ENCODE data around the gene NOA1.
"Not testable (repeated sequence)": the region's sequence is repeated elsewhere in the genome, so short reads cannot be mapped to it uniquely, and the experiment has no call there.

NOA1 gene

DNA sequence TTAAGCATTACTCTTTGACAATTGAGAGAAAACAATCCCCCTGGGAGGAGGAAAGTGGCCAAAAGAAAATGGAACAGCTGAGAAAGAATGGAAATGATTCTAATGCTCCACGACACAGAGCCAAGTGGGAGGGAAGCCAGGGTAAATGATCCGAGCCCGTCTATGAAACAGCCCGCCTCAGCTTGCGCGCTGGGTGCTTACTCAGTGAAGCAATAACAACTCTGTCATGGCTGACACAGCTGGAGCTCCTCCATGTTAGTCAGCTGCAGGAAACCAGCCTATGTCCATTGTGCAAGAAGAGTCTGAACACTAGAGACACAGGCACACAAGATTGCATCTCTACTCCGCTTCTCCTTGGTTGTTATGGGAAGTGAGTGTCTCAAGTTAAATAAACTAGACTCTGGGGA lies 19.3 kb downstream of the NOA1 start:
- no peak for DNase-seq (ENCODE audit: low read depth)

DNA sequence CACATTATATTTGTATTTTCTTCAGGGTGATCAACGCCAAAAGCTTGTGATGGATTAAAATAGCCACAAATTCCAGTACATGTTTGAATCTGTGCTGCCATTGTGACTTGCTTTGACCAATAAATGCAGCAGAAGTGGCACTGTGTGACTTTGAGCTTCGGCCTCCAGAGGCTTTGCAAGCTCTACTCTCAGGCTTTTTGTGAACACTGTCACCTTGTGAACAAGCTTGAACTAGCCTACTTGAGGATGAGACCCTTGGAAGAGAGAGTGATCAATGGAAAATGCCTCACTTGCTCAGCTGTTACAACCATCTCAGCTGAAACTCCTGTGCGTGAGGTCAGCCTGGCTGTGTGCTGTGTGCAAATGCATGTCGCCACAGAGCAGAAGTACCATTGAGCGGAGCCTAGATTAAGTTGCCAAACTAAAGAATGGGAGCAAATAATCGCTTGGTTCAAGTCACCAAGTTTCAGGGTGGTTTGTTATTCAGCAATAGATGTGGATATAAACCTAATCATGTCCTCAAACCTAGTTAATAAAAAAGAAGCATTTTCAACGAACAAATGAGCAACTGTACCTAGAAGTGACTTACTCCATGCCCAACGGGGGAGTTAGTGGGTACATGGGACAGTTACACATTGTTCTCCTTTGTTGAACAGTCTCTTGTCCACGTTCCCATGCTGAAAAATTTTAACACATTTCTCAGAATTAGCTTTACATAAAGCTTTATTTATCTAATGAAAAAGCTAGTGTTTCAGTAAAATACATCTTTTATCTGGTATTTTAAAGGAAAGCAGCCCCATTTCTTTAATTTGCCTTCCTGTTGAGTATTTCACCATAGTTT lies 23.5 kb downstream of the NOA1 start:
- DNase-seq (ENCODE audit: low read depth): no peak

GRCh38 chr4:56941403-56941802 lies 36.0 kb downstream of the NOA1 start:
- DNase-seq (ENCODE audit: low read depth): no peak

DNA sequence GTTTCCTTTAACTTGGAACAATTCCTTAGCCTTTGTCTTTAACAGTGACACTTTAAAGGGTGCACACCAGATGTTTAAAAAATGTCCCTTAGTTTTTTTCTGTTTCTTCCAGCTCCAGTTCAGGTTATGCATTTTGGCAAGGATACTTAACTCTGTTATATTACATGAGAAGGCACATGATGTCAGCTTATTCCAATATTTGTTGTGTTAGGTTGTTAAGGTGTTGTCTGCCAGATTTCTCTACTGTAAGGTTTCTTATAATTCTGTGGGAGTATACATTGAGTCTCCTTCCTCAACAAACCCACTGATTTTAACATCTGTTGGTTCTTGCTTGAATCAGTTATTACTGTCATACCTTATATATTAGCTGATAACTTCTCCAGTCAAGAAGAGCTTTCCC lies 36.4 kb downstream of the NOA1 start:
- no peak for DNase-seq (ENCODE audit: low read depth)

- DNase-seq (ENCODE audit: low read depth): no peak
These were observed 37.0 kb downstream of the NOA1 start for GRCh38 chr4:56940403-56940802.

DNA sequence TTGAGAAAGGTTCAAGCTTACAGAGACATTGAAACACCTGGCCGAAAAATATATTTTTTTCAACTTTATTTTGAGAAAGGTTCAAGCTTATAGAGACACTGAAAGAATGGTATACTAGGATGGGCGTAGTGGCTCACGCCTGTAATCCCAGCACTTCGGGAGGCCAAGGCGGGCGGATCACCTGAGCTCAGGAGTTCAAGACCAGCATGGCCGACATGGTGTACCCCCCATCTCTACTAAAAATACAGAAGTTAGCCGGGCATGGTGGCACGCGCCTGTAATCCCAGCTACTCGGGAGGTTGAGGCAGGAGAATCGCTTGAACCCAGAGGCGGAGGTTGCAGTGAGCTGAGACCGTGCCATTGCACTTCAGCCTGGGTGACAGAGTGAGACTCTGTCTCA lies 37.6 kb downstream of the NOA1 start:
- not testable (repeated sequence) for DNase-seq (ENCODE audit: low read depth)

GRCh38 chr4:56937262-56937661 lies 40.1 kb downstream of the NOA1 start:
- no peak for DNase-seq (ENCODE audit: low read depth)

DNA sequence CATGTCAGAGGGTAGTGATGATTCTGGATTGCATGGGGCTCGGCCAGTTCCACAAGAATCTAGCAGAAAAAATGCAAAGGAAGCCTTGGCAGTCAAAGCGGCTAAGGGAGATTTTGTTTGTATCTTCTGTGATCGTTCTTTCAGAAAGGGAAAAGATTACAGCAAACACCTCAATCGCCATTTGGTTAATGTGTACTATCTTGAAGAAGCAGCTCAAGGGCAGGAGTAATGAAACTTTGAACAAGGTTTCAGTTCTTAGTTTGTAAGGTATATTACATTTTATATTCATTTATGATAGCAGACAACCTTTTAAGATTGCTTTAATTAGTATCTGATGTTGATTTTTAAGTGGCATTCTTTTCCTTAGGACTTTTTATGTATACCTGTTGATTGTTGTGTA lies 45.5 kb downstream of the NOA1 start:
- DNase-seq (ENCODE audit: low read depth): no peak

- DNase-seq (ENCODE audit: low read depth): no peak
These were observed 46.8 kb downstream of the NOA1 start for GRCh38 chr4:56930638-56931037.

DNA sequence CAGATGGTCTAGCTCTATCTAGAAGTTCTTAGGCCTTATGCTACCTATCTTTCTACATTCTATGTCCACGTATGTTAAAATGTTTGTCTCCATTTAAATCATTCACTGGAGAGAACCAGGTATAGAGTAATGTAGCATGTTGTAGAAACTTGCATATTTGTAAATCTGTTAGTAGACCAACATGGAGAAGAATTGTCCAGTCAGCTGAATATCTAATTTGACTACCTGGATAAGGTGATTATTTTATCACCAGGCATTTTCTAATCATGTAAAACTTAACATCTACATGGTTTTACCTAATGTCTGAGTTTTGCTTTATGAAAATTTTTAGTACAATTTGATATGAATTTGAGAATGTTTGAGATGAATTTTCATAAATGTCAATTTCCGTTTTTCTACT lies 50.2 kb downstream of the NOA1 start:
- DNase-seq (ENCODE audit: low read depth): no peak

DNA sequence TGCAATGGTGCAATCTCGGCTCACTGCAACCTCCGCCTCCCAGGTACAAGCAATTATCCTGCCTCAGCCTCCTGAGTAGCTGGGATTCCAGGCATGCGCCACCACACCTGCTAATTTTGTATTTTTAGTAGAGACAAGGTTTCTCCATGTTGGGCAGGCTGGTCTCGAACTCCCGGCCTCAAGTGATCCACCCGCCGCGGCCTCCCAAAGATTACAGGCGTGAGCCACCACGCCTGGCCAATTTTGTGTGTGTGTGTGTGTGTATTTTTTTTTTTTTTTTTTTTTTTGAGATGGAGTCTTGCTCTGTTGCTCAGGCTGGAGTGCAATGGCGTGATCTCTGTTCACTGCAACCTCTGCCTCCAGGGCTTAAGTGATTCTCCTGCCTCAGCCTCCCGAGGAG lies 62.4 kb downstream of the NOA1 start:
- not testable (repeated sequence) for DNase-seq (ENCODE audit: low read depth)

DNA sequence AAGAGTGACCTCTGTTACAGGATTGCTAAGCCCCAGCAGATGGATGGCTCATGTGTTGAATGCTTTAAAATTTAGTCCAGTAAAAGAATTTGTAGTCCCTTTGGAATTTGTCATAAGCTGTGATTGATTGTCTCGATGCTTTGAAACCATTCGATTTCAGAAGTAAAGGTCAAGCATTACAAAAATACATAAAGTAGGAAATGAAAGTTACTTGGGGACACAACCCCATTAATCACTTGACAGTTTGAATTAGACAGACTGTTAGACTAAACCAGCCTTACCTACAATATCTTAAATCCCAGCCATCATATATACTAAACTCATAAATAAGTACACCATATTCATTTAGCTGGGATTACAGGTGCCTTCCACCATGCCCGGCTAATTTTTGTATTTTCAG lies 63.1 kb downstream of the NOA1 start:
- no peak for DNase-seq (ENCODE audit: low read depth)
